ENCODE measurements around the gene CHRNA9.
A peak's percentile ranks its signal among the peaks of the same experiment; 100 is the strongest.

Gene CHRNA9

GRCh38 chr4:40328383-40328782 lies 6.8 kb upstream of the CHRNA9 start:
- DNase-seq (ENCODE audit: low spot score): no peak
- H3K27ac ChIP-seq: no peak overlapping the region
- TF ChIP-seq, protein P1, sequence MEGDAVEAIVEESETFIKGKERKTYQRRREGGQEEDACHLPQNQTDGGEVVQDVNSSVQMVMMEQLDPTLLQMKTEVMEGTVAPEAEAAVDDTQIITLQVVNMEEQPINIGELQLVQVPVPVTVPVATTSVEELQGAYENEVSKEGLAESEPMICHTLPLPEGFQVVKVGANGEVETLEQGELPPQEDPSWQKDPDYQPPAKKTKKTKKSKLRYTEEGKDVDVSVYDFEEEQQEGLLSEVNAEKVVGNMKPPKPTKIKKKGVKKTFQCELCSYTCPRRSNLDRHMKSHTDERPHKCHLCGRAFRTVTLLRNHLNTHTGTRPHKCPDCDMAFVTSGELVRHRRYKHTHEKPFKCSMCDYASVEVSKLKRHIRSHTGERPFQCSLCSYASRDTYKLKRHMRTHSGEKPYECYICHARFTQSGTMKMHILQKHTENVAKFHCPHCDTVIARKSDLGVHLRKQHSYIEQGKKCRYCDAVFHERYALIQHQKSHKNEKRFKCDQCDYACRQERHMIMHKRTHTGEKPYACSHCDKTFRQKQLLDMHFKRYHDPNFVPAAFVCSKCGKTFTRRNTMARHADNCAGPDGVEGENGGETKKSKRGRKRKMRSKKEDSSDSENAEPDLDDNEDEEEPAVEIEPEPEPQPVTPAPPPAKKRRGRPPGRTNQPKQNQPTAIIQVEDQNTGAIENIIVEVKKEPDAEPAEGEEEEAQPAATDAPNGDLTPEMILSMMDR (IDR thresholded peaks at IDR 0.05): no peak
- H3K4me3 ChIP-seq: no peak overlapping the region

- H3K27ac ChIP-seq: no peak overlapping the region
- TF ChIP-seq, protein P1 (IDR thresholded peaks at IDR 0.05): no peak
These were observed 5.3 kb upstream of the CHRNA9 start for GRCh38 chr4:40329805-40330204.

DNA sequence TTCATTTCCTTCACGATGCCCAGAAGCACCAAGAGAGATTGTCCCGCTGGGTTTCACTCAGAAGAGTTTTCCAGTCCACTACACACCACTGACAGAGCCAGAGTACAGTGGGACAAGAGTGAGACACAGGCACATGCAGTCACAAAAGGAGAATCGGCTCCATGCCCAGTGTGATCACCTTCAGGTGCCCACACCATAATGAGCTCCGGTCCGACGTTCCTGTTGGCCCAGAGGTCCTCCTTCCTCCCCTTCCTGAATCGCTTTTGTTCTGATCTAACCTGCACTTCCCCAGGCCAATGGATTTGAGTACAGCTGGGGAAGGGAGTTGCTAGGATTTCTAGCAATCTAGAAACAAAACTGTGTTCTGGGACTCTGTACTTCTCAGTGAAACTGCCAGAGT lies 4.6 kb upstream of the CHRNA9 start:
- TF ChIP-seq, protein P1 (IDR thresholded peaks at IDR 0.05): no peak
- Histone ChIP-seq H3K27ac (no peak overlapping the region), H3K4me3 (no peak overlapping the region)
- no peak for DNase-seq (ENCODE audit: low spot score)

More at GRCh38 chr4:40329805-40330204, 5.3 kb upstream of the CHRNA9 start:
- H3K4me3 ChIP-seq: no peak overlapping the region
- peak; percentile 26 for DNase-seq (ENCODE audit: low spot score)

DNA sequence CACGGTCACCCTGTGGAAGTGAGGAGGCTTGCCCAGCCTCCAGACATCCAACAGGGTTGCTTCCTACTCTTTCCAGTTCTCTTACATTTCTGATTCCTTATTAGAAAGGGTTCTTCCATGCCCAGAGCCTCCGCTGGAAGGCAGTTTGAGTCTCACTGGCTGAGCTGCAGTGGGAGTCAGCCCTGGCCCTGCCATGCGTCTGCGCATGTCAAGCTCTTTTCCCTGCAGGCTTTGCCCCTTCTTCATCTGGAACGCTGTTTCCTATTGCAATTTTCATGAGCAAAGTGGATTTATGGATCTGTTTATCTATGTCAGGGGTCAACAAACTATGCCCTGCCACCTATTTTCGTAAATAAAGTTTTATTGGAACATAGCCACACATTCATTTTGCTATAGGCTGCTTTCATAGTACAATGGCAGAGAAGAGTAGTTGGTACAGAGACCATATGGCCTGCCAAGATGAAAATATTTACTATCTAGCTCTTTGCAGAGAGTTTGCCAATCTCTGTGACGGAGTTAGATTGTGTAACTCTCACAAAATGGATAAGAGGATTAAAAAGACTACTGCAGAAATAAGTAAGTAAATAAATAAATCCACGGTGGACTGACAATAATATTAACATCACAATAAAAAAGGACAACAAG lies 3.9 kb upstream of the CHRNA9 start:
- peak; percentile 49 for DNase-seq (ENCODE audit: low spot score)
- H3K4me3 ChIP-seq: no peak overlapping the region
- H3K27ac ChIP-seq: no peak overlapping the region
- TF ChIP-seq, protein P1 (IDR thresholded peaks at IDR 0.05): no peak

DNA sequence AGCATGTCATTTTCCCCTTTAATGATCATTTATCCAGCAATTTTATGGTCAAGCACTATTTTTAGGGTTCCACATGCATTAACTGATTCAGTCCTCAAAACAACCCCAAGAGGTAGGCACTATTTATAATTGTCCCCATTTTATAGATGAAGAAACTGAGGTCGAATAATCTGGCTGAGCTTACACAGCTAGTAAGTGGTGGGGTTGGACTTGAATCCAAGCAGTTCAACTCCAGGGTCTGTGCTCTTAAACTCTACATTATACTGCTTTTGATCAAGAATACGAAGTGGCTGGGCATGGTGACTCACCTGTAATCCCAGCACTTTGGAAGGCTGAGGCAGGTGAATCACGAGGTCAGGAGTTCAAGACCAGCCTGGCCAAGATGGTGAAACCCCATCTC lies 3.2 kb upstream of the CHRNA9 start:
- Histone ChIP-seq H3K27ac (no peak overlapping the region), H3K4me3 (no peak overlapping the region)
- TF ChIP-seq, protein P1 (IDR thresholded peaks at IDR 0.05): no peak
- DNase-seq (ENCODE audit: low spot score): no peak

DNA sequence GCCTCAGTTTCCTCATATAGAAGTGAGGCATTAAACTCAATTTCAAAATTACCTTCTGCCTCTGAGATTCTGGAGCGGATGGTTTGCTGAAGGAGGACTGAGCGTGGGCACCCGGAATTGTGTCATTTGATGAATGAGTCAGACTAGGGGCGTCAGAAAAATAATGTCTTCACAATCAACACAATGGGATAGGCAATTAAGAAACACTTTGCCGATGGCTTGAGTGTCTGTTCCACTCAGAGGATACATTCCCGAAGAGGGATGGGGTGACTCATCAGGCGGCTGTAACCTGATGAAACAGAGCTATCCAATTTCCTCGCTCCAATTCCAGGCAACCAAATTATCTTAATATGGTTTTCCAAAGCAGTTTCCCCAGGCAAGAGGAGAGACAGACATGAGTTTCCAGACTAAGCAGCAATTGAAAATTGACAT lies 1.2 kb upstream of the CHRNA9 start:
- TF ChIP-seq, protein P1 (IDR thresholded peaks at IDR 0.05): no peak
- DNase-seq (ENCODE audit: low spot score): no peak
- Histone ChIP-seq H3K4me3 (no peak overlapping the region), H3K27ac (no peak overlapping the region)

DNA sequence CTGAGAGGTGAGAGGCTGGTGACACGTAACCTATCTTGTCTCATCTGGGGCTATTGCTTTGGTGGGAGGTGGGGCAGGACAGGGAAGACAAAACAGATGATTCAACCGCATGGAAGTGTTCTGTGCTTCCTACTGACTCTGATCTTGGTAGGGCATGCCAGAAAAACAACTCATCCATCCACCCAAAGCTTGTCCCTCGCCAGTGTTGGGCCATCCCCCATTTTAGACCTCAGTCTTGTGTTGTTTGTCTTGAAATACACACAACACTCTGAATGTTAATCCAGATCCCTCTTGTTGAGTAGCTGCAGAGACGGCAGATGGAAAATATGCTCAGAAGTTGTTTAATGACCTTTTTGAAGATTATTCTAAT lies 377 bp downstream of the CHRNA9 start:
- H3K27ac ChIP-seq: no peak overlapping the region
- TF ChIP-seq, protein P1 (IDR thresholded peaks at IDR 0.05): no peak
- H3K4me3 ChIP-seq: no peak overlapping the region
- no peak for DNase-seq (ENCODE audit: low spot score)
